Heart left ventricle (tissue), 13 donors: ENCODE measurements around the gene MRPS6.

Experiments used
- POLR2A ChIP-seq, 2 donors: fragments of 450-650 bp; IDR thresholded peaks; one replicate each; pipeline ENCODE4 v1.6.1; 2017; ENCODE audit warnings: antibody characterized with exemption in 2 of 2, mild to moderate bottlenecking in 2 of 2, moderate library complexity in 2 of 2
- TF ChIP-seq, protein P1 (sequence below), 12 donors: fragments of 200-600 bp; sonication (generic) in 4 of 12; IDR thresholded peaks; one replicate each; pipeline versions ENCODE4 v1.5.0 to v1.8.0; 2018 to 2022; ENCODE audit warnings: antibody characterized with exemption in 12 of 12, mild to moderate bottlenecking in 5 of 12
- donor health status: ischemic (EF 13 %, LVEDD 7.1; RV severe dilation, severe dysfunction).
- donor health status: DM: no; HTN: yes; CAD: no.
- donor health status: DM: no; HTN: no; CAD: no.
- donor health status: ischemic (EF 25% LVEDD 6.9; RV normal size, moderate dysfunction).
- donor health status: ischemic (EF 25% LVEDD 5.7; RV mildly dilated, moderate dysfunction).
- donor health status: ischemic (EF 35%, LVEDD 5.7; RV mildly dilated, moderate dysfunction).
- donor health status: nonischemic (EF 11% LVEDD 7.7; RV severe dilation, severe dysfunction).
- donor health status: DM: yes; HTN: yes; CAD: no.
- donor health status: PGD.
- donor health status: ischemic (EF 29% LVEDD 5.4; RV normal size, mild dysfunction).
- donor health status: nonischemic (EF 23%, LVEDD 6.1; RV moderate dilation, normal function).

DNA sequence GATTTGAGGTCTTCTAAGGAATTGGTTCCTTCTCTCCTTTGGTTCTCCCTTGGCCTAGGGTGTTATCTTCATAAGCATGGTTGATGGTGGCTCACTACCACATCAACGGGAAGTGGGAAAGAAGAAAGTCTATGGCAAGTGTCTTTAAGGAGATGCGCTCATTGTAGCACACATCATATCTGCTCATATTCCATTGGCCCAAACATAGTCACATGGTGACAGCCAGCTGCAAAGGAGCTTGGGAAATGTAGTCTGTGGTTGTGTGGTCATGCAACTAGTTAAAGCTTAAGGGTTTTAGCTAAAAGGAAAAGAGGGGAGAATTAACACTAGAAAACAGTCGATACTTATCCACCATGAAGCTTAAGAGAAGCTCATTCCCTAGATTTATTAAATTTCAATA lies 11.4 kb upstream of the MRPS6 start:
- TF ChIP-seq, protein P1, sequence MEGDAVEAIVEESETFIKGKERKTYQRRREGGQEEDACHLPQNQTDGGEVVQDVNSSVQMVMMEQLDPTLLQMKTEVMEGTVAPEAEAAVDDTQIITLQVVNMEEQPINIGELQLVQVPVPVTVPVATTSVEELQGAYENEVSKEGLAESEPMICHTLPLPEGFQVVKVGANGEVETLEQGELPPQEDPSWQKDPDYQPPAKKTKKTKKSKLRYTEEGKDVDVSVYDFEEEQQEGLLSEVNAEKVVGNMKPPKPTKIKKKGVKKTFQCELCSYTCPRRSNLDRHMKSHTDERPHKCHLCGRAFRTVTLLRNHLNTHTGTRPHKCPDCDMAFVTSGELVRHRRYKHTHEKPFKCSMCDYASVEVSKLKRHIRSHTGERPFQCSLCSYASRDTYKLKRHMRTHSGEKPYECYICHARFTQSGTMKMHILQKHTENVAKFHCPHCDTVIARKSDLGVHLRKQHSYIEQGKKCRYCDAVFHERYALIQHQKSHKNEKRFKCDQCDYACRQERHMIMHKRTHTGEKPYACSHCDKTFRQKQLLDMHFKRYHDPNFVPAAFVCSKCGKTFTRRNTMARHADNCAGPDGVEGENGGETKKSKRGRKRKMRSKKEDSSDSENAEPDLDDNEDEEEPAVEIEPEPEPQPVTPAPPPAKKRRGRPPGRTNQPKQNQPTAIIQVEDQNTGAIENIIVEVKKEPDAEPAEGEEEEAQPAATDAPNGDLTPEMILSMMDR (IDR thresholded peaks at IDR 0.05), result no peak
- no peak for TF ChIP-seq POLR2A (IDR thresholded peaks at IDR 0.05)
